GM11168 (cell line): ENCODE data around the gene SKAP2.

ENCODE experiments used
- in situ Hi-C: fragments of 300-500 bp; cut with MboI; formaldehyde crosslinking; loops from one replicate; pipeline ENCODE4 v1.12.0; 2022; ENCODE audit warnings: low sequenced_read_pairs; ENCODE audit not compliant: unreplicated experiment

The SKAP2 gene

GRCh38 chr7:26653430-26654399, 210.7 kb downstream of the SKAP2 start:
- in situ Hi-C loops = loop anchor here (25.0 kb wide), 2 partner anchors 566 to 791 kb away; no protein-coding TSS in a partner anchor

- in situ Hi-C loops = loop anchor here (25.0 kb wide), 2 partner anchors 565 to 790 kb away; no protein-coding TSS in a partner anchor
These were observed 211.8 kb downstream of the SKAP2 start for GRCh38 chr7:26652401-26653100.

- in situ Hi-C loops = loop anchor here (25.0 kb wide), 2 partner anchors 563 to 788 kb away; no protein-coding TSS in a partner anchor
These were observed 214.3 kb downstream of the SKAP2 start for GRCh38 chr7:26650103-26650502.

GRCh38 chr7:26649388-26649787, 215.0 kb downstream of the SKAP2 start:
- in situ Hi-C loops = no loop called here

GRCh38 chr7:26648554-26648953, 215.8 kb downstream of the SKAP2 start:
- in situ Hi-C loops = no loop called here

- in situ Hi-C loops = no loop called here
These were observed 217.9 kb downstream of the SKAP2 start for GRCh38 chr7:26646336-26647048.

GRCh38 chr7:26645121-26645520, 219.3 kb downstream of the SKAP2 start:
- in situ Hi-C loops = no loop called here

GRCh38 chr7:26642416-26642815, 222.0 kb downstream of the SKAP2 start:
- in situ Hi-C loops = no loop called here

- in situ Hi-C loops = no loop called here
These were observed 224.7 kb downstream of the SKAP2 start for GRCh38 chr7:26639695-26640094.

GRCh38 chr7:26639111-26639510, 225.3 kb downstream of the SKAP2 start:
- in situ Hi-C loops = no loop called here

- in situ Hi-C loops = no loop called here
These were observed 226.2 kb downstream of the SKAP2 start for GRCh38 chr7:26638140-26638539.

- in situ Hi-C loops = no loop called here
These were observed 226.8 kb downstream of the SKAP2 start for GRCh38 chr7:26637610-26638009.

- in situ Hi-C loops = no loop called here
These were observed 227.6 kb downstream of the SKAP2 start for GRCh38 chr7:26636808-26637207.

- in situ Hi-C loops = no loop called here
These were observed 230.8 kb downstream of the SKAP2 start for GRCh38 chr7:26633557-26633956.

GRCh38 chr7:26631601-26632000, 232.8 kb downstream of the SKAP2 start:
- in situ Hi-C loops = no loop called here

GRCh38 chr7:26630941-26631580, 233.3 kb downstream of the SKAP2 start:
- in situ Hi-C loops = no loop called here

GRCh38 chr7:26630361-26630760, 234.0 kb downstream of the SKAP2 start:
- in situ Hi-C loops = no loop called here

- in situ Hi-C loops = no loop called here
These were observed 234.7 kb downstream of the SKAP2 start for GRCh38 chr7:26629696-26630095.

GRCh38 chr7:26627891-26628341, 236.5 kb downstream of the SKAP2 start:
- in situ Hi-C loops = no loop called here

- in situ Hi-C loops = no loop called here
These were observed 237.2 kb downstream of the SKAP2 start for GRCh38 chr7:26627221-26627620.
